Keratinocyte (primary cell): Measurements from ENCODE around the gene FAM3B.

ENCODE experiments used
- CTCF ChIP-seq, 3 experiments: IDR thresholded peaks in 1 of 3; conservative IDR thresholded peaks in 1 of 3; optimal IDR thresholded peaks in 1 of 3; 2 replicates in 2 of 3; 3 replicates in 1 of 3; pipeline versions ENCODE3 to v1.5.1; 2011; ENCODE audit warnings: low read length in 3 of 3, mild to moderate bottlenecking in 3 of 3, moderate library complexity in 2 of 3, control low read depth in 1 of 3, inconsistent platforms in 1 of 3; ENCODE audit not compliant: insufficient read depth in 2 of 3; ENCODE audit errors: extremely low read depth in 1 of 3
- EZH2 ChIP-seq: IDR thresholded peaks from one replicate; pipeline ENCODE4 v1.6.1; 2012; ENCODE audit warnings: inconsistent platforms, mild to moderate bottlenecking, low read length, moderate library complexity

GRCh38 chr21:41321908-41322495 is 5.4 kb downstream of the FAM3B start:
- TF ChIP-seq CTCF (optimal IDR thresholded peaks at IDR 0.05 in 1 of 3, IDR thresholded peaks at IDR 0.05 in 1 of 3, conservative IDR thresholded peaks at IDR 0.05 in 1 of 3; ENCODE audit: extremely low read depth in 1 of 3, insufficient read depth in 2 of 3, low read length in 3 of 3), result no peak
- no peak for TF ChIP-seq EZH2
